ENCODE measurements around the gene ANGPT4. TPM values are rescaled to one million over a fixed set of nuclear protein-coding genes. Genes with fewer than 3 reads are reported as not detected.

Gene ANGPT4
- total RNA-seq, 2 donors from 2014 or later: 0.06 TPM; not detected in 1

- Mint-ChIP-seq H3K27ac (peak overlapping the region; percentile 45 to 86), H3K36me3 (peaks cover 0 to 17% of the 10 kb centered on the region in 2 donors), H3K9me3 (no peaks in the 10 kb centered on the region)
- ATAC-seq (no peak), DNase-seq (ENCODE audit: low spot score in 2 of 2) (no peak)
Measured at GRCh38 chr20:845941-846893, 69.9 kb downstream of the ANGPT4 start.

DNA sequence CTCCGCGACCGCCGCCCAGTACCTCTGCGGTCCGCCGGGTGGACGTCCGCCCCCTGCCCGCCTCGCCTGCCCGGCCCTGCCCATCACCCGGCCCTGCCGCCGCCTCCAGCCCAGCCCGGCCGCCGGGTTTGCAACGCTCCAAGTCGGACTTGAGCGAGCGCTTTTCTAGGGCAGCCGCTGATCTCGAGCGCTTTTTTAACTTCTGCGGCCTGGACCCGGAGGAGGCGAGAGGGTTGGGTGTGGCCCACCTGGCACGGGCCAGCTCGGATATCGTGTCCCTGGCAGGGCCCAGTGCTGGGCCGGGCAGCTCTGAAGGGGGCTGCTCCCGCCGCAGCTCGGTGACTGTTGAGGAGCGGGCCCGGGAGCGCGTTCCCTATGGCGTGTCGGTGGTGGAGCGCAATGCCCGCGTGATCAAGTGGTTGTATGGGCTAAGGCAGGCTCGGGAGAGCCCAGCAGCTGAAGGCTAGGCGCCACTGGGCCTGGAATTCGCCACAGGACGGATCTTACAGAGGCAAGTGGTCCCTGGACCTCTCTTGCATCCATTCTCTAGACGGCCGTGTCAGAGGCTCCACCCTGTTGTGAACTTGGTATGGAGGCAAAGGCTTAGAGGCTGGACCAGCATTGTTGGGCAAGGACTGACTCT is 70.8 kb downstream of the ANGPT4 start:
- peaks cover 0 to 17% of the 10 kb centered on the region in 2 donors for H3K36me3 Mint-ChIP-seq

GRCh38 chr20:844473-845225 is 71.5 kb downstream of the ANGPT4 start:
- H3K27ac Mint-ChIP-seq: peak overlapping the region in 1 of 2 donors; percentile 45
- no peaks in the 10 kb centered on the region for H3K9me3 Mint-ChIP-seq
- H3K36me3 Mint-ChIP-seq: peaks cover 0 to 17% of the 10 kb centered on the region in 2 donors
- ATAC-seq (peak; percentile 94 to 96), DNase-seq (ENCODE audit: low spot score in 2 of 2) (peak in 1 of 2 donors; percentile 73)

More for the DNA sequence above, 70.8 kb downstream of the ANGPT4 start:
- Mint-ChIP-seq H3K27ac (peak overlapping the region in 1 of 2 donors; percentile 45), H3K9me3 (no peaks in the 10 kb centered on the region)
- ATAC-seq (peak in 1 of 2 donors; percentile 0), DNase-seq (ENCODE audit: low spot score in 2 of 2) (no peak)

DNA sequence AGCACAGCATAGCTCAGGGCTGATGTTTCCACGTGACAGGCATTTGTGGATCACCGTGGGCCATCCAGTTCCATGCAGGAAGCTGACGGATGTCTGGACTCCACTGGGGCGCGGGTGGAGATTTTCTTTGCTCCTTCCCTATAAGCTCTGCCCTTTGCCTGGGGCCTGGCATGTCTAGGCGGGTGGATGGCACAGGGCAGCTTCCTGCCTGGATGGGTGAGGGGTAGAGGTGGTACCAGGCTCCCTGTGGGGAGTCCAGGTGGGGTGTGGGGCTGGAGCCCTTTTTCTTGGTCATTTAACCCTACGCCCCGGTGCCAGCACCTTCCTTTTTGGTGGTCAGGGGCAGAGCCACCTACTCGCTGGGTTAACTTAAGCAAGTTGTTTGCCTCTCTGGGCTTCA is 72.2 kb downstream of the ANGPT4 start:
- no peak overlapping the region for H3K27ac Mint-ChIP-seq
- ATAC-seq: peak in 1 of 2 donors; percentile 14
- DNase-seq (ENCODE audit: low spot score in 2 of 2): no peak

DNA sequence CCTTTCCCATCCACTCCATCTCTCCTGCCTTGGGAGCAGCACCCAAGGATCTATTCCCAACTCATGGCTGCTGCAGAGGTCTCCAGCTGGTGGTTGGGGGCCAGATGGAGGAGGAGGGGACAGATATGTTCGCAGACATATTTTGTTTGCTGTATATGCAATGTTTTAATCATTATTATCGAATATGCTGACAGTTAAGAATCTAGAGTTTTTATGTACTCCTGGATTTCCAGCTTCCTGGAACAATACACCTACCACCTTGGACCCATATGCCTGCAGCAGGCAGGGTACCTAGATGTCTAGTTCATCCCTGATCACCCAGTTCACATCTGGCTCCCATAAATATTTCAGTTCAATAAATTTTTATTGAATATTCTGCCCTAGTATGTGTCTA is 73.6 kb downstream of the ANGPT4 start:
- no peak overlapping the region for H3K27ac Mint-ChIP-seq
- DNase-seq (ENCODE audit: low spot score in 2 of 2) (no peak), ATAC-seq (no peak)
- H3K36me3 Mint-ChIP-seq: peaks cover 0 to 26% of the 10 kb centered on the region in 2 donors
- peaks cover 0 to under 1% of the 10 kb centered on the region in 2 donors for H3K9me3 Mint-ChIP-seq

More for the DNA sequence above, 72.2 kb downstream of the ANGPT4 start:
- Mint-ChIP-seq H3K9me3 (no peaks in the 10 kb centered on the region), H3K36me3 (peaks cover 0 to 17% of the 10 kb centered on the region in 2 donors)

- peaks cover 0 to 4% of the 10 kb centered on the region in 2 donors for H3K9me3 Mint-ChIP-seq
- ATAC-seq: no peak
- H3K36me3 Mint-ChIP-seq: peaks cover 0 to 24% of the 10 kb centered on the region in 2 donors
- DNase-seq (ENCODE audit: low spot score in 2 of 2): no peak
- H3K27ac Mint-ChIP-seq: no peak overlapping the region
Measured at GRCh38 chr20:841568-842546, 74.3 kb downstream of the ANGPT4 start.

DNA sequence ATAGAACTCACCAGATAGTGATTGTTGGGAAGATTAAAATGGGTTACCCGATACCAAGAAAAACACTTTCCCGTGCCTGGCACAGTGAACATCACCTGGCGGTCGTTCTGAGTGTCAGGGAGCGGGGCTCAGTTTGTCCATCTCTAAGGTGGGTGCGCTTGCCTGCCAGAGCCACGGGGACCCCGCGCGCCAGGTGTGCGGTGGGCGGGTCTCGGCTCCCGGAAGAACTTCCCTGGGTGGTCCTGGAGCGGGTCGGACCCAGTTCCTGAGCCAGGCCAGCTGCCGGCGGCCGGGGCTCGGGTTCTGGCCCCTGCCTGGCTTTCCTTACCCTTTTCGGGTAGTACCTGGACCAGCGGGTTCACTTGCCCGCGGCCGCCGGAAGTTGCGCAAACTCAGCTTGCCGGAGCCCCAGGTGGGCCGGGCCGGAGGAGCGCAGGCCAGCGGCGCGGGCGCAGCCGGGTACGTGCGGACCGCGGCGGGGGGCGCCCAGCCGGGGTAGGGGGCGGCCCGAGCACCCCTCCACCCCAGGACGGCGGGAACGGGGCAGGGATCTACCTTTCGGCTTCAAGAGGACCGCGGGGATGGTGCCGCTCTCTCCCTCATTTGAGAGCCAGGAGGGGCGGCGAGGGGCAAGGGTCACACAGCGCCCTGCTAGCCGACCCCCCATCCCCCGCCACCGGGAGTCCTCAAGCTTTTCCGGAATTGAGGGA is 75.1 kb downstream of the ANGPT4 start:
- no peak for ATAC-seq
- no peak overlapping the region for H3K27ac Mint-ChIP-seq
- peaks cover 0 to 4% of the 10 kb centered on the region in 2 donors for H3K9me3 Mint-ChIP-seq
- H3K36me3 Mint-ChIP-seq: peaks cover 0 to 16% of the 10 kb centered on the region in 2 donors
- DNase-seq (ENCODE audit: low spot score in 2 of 2): no peak

- peaks cover 0 to 13% of the 10 kb centered on the region in 2 donors for H3K36me3 Mint-ChIP-seq
- H3K9me3 Mint-ChIP-seq: peaks cover 0 to 4% of the 10 kb centered on the region in 2 donors
- H3K27ac Mint-ChIP-seq: no peak overlapping the region
- DNase-seq (ENCODE audit: low spot score in 2 of 2) (no peak), ATAC-seq (no peak)
Measured at GRCh38 chr20:840503-840857, 75.7 kb downstream of the ANGPT4 start.

GRCh38 chr20:839626-840025 is 76.5 kb downstream of the ANGPT4 start:
- no peak overlapping the region for H3K27ac Mint-ChIP-seq
- H3K9me3 Mint-ChIP-seq: peaks cover 0 to 4% of the 10 kb centered on the region in 2 donors
- DNase-seq (ENCODE audit: low spot score in 2 of 2) (no peak), ATAC-seq (no peak)
- H3K36me3 Mint-ChIP-seq: peaks cover 0 to 13% of the 10 kb centered on the region in 2 donors

- Mint-ChIP-seq H3K27ac (no peak overlapping the region), H3K9me3 (peaks cover 0 to 4% of the 10 kb centered on the region in 2 donors), H3K36me3 (peaks cover 0 to 13% of the 10 kb centered on the region in 2 donors)
- DNase-seq (ENCODE audit: low spot score in 2 of 2) (no peak), ATAC-seq (no peak)
Measured at GRCh38 chr20:839015-839414, 77.1 kb downstream of the ANGPT4 start.

DNA sequence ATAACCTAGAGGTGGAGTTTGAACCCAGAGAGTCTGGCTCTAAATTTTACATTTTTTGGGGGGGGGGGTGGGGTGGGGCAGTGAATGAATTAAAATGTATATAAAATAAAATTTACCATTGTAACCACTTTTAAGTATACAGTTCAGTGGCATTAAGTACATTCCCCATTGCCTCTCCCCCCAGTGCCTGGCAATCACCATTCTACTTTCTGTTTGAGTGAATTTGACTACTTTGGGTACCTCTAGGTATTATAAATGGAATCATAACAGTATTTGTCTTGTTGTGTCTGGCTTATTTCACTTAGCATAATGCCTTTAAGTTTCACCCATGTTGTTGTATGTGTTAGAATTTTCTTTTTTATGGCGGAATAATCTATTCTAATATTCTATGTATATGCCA is 79.9 kb downstream of the ANGPT4 start:
- H3K9me3 Mint-ChIP-seq: peaks cover 0 to 4% of the 10 kb centered on the region in 2 donors
- DNase-seq (ENCODE audit: low spot score in 2 of 2) (no peak), ATAC-seq (peak in 1 of 2 donors; percentile 61)
- H3K36me3 Mint-ChIP-seq: peaks cover 0 to 13% of the 10 kb centered on the region in 2 donors
- peak overlapping the region in 1 of 2 donors; percentile 56 for H3K27ac Mint-ChIP-seq

DNA sequence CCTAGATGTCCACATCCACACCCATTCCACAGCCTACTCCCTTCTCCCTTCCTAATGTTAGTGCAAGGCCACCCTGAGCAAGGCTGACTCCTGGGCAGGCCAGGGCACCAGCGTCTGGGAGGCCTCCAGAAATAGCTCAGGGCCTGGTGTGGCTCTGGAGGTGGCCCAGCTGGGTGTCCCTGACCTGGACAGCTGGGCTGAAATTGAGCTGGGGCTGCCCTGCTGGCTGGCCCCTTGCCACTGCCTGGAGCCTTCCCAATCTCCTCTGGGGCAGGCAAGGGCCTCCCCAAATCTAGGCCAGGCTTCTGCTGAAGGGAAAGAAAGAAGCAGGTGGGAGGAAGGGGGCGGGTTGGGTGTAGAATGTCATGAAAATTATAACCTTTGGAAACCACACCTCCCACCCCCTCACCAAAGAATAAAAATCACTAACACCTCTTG is 80.5 kb downstream of the ANGPT4 start:
- H3K9me3 Mint-ChIP-seq: peaks cover 0 to 4% of the 10 kb centered on the region in 2 donors
- ATAC-seq (peak in 1 of 2 donors; percentile 2), DNase-seq (ENCODE audit: low spot score in 2 of 2) (no peak)
- peaks cover 0 to 13% of the 10 kb centered on the region in 2 donors for H3K36me3 Mint-ChIP-seq
- peak overlapping the region; percentile 26 to 76 for H3K27ac Mint-ChIP-seq

GRCh38 chr20:834151-834746 is 81.9 kb downstream of the ANGPT4 start:
- ATAC-seq: no peak
- peak overlapping the region; percentile 80 to 91 for H3K27ac Mint-ChIP-seq
- H3K9me3 Mint-ChIP-seq: peaks cover 0 to 4% of the 10 kb centered on the region in 2 donors
- H3K36me3 Mint-ChIP-seq: peaks cover 0 to 13% of the 10 kb centered on the region in 2 donors
- DNase-seq (ENCODE audit: low spot score in 2 of 2): no peak

DNA sequence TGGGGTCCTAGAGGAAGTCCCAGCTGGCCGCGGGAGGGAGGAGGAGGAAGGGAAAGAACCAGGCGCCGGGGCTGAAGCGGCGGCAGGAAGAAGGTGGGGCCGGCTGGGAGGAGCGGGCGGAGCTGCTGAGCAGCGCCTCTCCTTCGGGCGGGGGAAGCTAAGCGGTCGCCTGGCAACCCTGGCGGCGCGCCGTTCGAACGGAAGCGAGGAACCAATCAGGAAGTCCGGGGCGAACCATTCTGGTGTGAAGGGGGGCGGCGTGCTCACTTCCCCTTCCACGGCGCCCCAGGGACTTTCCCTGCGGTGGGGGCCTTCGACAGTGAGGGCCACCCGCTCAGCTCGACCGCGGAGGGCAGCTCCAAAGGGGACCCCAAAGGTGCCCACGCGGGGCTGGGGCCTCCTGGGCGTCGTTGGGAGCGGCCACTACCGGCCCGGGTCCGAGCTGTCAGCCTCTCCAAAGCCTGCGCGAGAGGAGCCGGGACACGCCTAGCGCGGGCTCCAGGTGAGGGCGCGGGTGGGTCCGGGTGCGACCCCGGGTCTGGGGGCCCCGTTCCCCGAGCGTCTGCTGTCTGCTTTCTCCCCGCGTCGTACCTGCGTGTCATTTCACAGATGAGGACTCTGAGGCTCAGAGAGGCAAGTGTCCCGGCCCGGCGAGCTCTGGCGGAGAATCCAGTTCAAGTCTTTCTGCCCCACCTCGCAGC is 82.5 kb downstream of the ANGPT4 start, which contains the start of gene FAM110A:
Gene FAM110A, plus strand, starts transcription at position 266 of the 701 bp plus-strand sequence. CDS start 11,090 bp downstream, outside the sequence.
- ATAC-seq (peak; percentile 87 to 93), DNase-seq (ENCODE audit: low spot score in 2 of 2) (peak; percentile 92 to 96)
- Mint-ChIP-seq H3K27ac (peak within 1 kb of the TSS; percentile 80 to 91), H3K9me3 (peaks cover 0 to 4% of the 10 kb centered on the region in 2 donors), H3K36me3 (peaks cover 0 to 13% of the 10 kb centered on the region in 2 donors)
